DOHH2 (cell line): ENCODE data around the gene ESPN.
A peak's percentile ranks its signal among the peaks of the same experiment; 100 is the strongest.

ENCODE experiments used
- EZH2phosphoT487 ChIP-seq: fragments of 200-600 bp; sonication (generic); IDR thresholded peaks from 2 replicates; pipeline ENCODE4 v1.6.1; 2017; ENCODE audit warnings: borderline replicate concordance, mild to moderate bottlenecking, antibody characterized with exemption, low read length, moderate library complexity, mixed read lengths
- TF ChIP-seq, protein P1 (sequence below): fragments of 200-600 bp; sonication (generic); IDR thresholded peaks from one replicate; pipeline ENCODE4 v1.5.1; 2014; ENCODE audit warnings: antibody characterized with exemption, mild to moderate bottlenecking, low read depth, low read length; ENCODE audit not compliant: poor library complexity, severe bottlenecking

- TF ChIP-seq, protein P1, sequence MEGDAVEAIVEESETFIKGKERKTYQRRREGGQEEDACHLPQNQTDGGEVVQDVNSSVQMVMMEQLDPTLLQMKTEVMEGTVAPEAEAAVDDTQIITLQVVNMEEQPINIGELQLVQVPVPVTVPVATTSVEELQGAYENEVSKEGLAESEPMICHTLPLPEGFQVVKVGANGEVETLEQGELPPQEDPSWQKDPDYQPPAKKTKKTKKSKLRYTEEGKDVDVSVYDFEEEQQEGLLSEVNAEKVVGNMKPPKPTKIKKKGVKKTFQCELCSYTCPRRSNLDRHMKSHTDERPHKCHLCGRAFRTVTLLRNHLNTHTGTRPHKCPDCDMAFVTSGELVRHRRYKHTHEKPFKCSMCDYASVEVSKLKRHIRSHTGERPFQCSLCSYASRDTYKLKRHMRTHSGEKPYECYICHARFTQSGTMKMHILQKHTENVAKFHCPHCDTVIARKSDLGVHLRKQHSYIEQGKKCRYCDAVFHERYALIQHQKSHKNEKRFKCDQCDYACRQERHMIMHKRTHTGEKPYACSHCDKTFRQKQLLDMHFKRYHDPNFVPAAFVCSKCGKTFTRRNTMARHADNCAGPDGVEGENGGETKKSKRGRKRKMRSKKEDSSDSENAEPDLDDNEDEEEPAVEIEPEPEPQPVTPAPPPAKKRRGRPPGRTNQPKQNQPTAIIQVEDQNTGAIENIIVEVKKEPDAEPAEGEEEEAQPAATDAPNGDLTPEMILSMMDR, result peak; percentile 95
- TF ChIP-seq EZH2phosphoT487, result no peak
These were observed 51.0 kb downstream of the ESPN start for GRCh38 chr1:6475381-6476133.
